ENCODE measurements around the gene ABCC11.
"Not testable (repeated sequence)": the region's sequence is repeated elsewhere in the genome, so short reads cannot be mapped to it uniquely, and the experiment has no call there.

Gene ABCC11

GRCh38 chr16:48176635-48177408 lies 70.5 kb downstream of the ABCC11 start:
- DNase-seq (ENCODE audit: low read depth): no peak
- TF ChIP-seq CTCF (IDR thresholded peaks at IDR 0.05; ENCODE audit: low read depth, low read length, missing control alignments): no peak
- no peak overlapping the region for H3K4me3 ChIP-seq (ENCODE audit: low read depth, low read length)

- no peak overlapping the region for H3K4me3 ChIP-seq (ENCODE audit: low read depth, low read length)
- TF ChIP-seq CTCF (IDR thresholded peaks at IDR 0.05; ENCODE audit: low read depth, low read length, missing control alignments): no peak
- no peak for DNase-seq (ENCODE audit: low read depth)
Measured at GRCh38 chr16:48173889-48174288, 73.5 kb downstream of the ABCC11 start.

- no peak for DNase-seq (ENCODE audit: low read depth)
- no peak for TF ChIP-seq CTCF (IDR thresholded peaks at IDR 0.05; ENCODE audit: low read depth, low read length, missing control alignments)
- H3K4me3 ChIP-seq (ENCODE audit: low read depth, low read length): no peak overlapping the region
Measured at GRCh38 chr16:48172682-48173081, 74.7 kb downstream of the ABCC11 start.

- DNase-seq (ENCODE audit: low read depth): no peak
- no peak overlapping the region for H3K4me3 ChIP-seq (ENCODE audit: low read depth, low read length)
- no peak for TF ChIP-seq CTCF (IDR thresholded peaks at IDR 0.05; ENCODE audit: low read depth, low read length, missing control alignments)
Measured at GRCh38 chr16:48169896-48170295, 77.4 kb downstream of the ABCC11 start.

GRCh38 chr16:48168075-48168474 lies 79.3 kb downstream of the ABCC11 start:
- DNase-seq (ENCODE audit: low read depth): no peak
- H3K4me3 ChIP-seq (ENCODE audit: low read depth, low read length): no peak overlapping the region
- TF ChIP-seq CTCF (IDR thresholded peaks at IDR 0.05; ENCODE audit: low read depth, low read length, missing control alignments): no peak

- not testable (repeated sequence) for H3K4me3 ChIP-seq (ENCODE audit: low read depth, low read length); DNase-seq (ENCODE audit: low read depth)
Measured at GRCh38 chr16:48166617-48167016, 80.7 kb downstream of the ABCC11 start.

GRCh38 chr16:48165961-48166578 lies 81.3 kb downstream of the ABCC11 start:
- no peak overlapping the region for H3K4me3 ChIP-seq (ENCODE audit: low read depth, low read length)
- DNase-seq (ENCODE audit: low read depth): no peak
- no peak for TF ChIP-seq CTCF (IDR thresholded peaks at IDR 0.05; ENCODE audit: low read depth, low read length, missing control alignments)
